EL (cell line): ENCODE data around the gene MCF2L2.
"Not testable (repeated sequence)": the region's sequence is repeated elsewhere in the genome, so short reads cannot be mapped to it uniquely, and the experiment has no call there.

Source experiments
- DNase-seq: peaks from one replicate; pipeline ENCODE4 v3.0.0-alpha.2; 2016

MCF2L2 gene

GRCh38 chr3:183195266-183195665, 233.2 kb downstream of the MCF2L2 start:
- no peak for DNase-seq

- DNase-seq: peak; percentile 38
Observed at GRCh38 chr3:183193762-183194689, 234.4 kb downstream of the MCF2L2 start.

GRCh38 chr3:183192650-183193300, 235.6 kb downstream of the MCF2L2 start:
- no peak for DNase-seq

- no peak for DNase-seq
Observed at GRCh38 chr3:183189641-183190040, 238.8 kb downstream of the MCF2L2 start.

GRCh38 chr3:183188895-183189462, 239.4 kb downstream of the MCF2L2 start:
- peak; percentile 31 for DNase-seq

- peak; percentile 86 for DNase-seq
Observed at GRCh38 chr3:183185696-183186095, 242.7 kb downstream of the MCF2L2 start.

GRCh38 chr3:183182732-183183610, 245.4 kb downstream of the MCF2L2 start:
- DNase-seq: no peak

GRCh38 chr3:183182073-183182472, 246.3 kb downstream of the MCF2L2 start:
- DNase-seq: no peak

- no peak for DNase-seq
Observed at GRCh38 chr3:183181606-183182005, 246.8 kb downstream of the MCF2L2 start.

- no peak for DNase-seq
Observed at GRCh38 chr3:183180784-183181295, 247.6 kb downstream of the MCF2L2 start.

GRCh38 chr3:183180110-183180783, 248.2 kb downstream of the MCF2L2 start:
- no peak for DNase-seq

- not testable (repeated sequence) for DNase-seq
Observed at GRCh38 chr3:183179550-183179908, 248.9 kb downstream of the MCF2L2 start.

- peak; percentile 62 for DNase-seq
Observed at GRCh38 chr3:183178833-183179549, 249.4 kb downstream of the MCF2L2 start.

GRCh38 chr3:183178512-183178832, 249.9 kb downstream of the MCF2L2 start:
- no peak for DNase-seq

GRCh38 chr3:183172051-183172639, 256.3 kb downstream of the MCF2L2 start:
- no peak for DNase-seq

- not testable (repeated sequence) for DNase-seq
Observed at GRCh38 chr3:183167975-183168374, 260.4 kb downstream of the MCF2L2 start.

GRCh38 chr3:183163563-183163962, 264.9 kb downstream of the MCF2L2 start:
- DNase-seq: no peak

GRCh38 chr3:183161552-183162336, 266.7 kb downstream of the MCF2L2 start:
- no peak for DNase-seq

- no peak for DNase-seq
Observed at GRCh38 chr3:183160616-183161015, 267.8 kb downstream of the MCF2L2 start.

- no peak for DNase-seq
Observed at GRCh38 chr3:183159333-183159732, 269.1 kb downstream of the MCF2L2 start.
